ENCODE results near the gene SNRNP25. TPM values are rescaled to one million over a fixed set of nuclear protein-coding genes. Genes with fewer than 3 reads are reported as not detected.

Gene SNRNP25
- total and polyA plus RNA-seq, 2 of the 8 experiments (the other 6 are each of a cell fraction or from before 2014, with no cell fraction given) = 53.0 to 58.4 TPM

DNA sequence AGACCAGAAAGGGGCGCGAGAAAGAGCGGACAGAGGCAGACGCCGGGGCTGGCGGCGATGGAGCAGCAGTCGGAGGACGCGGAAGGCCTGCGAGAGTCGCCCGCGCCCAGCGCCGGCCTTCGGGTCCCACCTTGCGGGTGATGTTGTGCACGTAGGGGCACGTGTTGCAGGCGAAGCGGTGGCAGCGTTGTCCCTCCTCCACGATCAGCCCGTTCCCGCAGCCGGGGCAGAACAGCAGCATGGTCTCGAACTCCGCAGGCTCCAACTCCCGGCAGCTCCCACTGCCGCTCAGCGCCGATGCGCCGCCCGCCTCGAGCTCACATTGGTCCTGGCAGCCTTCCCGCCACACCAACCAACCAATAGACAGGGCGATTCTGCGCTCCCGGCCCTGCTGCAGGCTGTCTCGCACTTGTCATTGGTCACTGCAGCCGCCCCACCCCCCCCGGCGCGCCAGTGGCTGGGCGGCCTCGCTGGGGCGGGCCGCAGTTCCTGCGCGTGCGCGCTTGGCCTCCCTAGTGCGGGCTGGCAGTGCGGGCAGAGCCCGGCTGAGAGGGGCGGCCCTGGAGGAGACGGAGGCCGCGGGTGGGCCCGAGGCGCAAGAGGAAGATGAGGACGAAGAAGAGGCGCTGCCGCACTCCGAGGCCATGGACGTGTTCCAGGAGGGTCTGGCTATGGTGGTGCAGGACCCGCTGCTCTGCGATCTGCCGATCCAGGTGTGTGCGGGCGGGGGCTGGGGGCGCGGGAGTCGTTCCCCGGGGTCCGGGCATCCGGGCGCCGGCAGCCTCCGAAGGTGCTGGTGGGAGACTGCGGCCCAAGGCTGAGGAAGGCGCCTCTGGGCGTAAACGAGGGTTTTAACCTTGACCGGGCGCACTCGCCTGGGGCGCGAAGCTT is at the start of gene SNRNP25, which contains the start of gene POLR3K (continued):
- TF ChIP-seq FOSL1 (IDR thresholded peaks at IDR 0.05; ENCODE audit: insufficient read depth, low read depth, low read length) = no peak
- no peak for TF ChIP-seq SUZ12 (IDR thresholded peaks at IDR 0.05; ENCODE audit: low read length)
- TF ChIP-seq POLR2A (IDR thresholded peaks at IDR 0.05; ENCODE audit: control extremely low read depth in 1 of 2, low read depth in 2 of 2, low read length in 2 of 2) = peak; percentile 66 to 93
- TF ChIP-seq POLR2AphosphoS5 (IDR thresholded peaks at IDR 0.05; ENCODE audit: low read depth, low read length) = peak; percentile 85
- TF ChIP-seq YY1 (IDR thresholded peaks at IDR 0.05; ENCODE audit: low read depth, low read length) = no peak
- no peak for TF ChIP-seq BACH1 (IDR thresholded peaks at IDR 0.05; ENCODE audit: low read length)
- TF ChIP-seq, protein P1, sequence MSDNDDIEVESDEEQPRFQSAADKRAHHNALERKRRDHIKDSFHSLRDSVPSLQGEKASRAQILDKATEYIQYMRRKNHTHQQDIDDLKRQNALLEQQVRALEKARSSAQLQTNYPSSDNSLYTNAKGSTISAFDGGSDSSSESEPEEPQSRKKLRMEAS (IDR thresholded peaks at IDR 0.05) = peak; percentile 89
- no peak for TF ChIP-seq GTF2F1 (IDR thresholded peaks at IDR 0.05; ENCODE audit: borderline replicate concordance, low read depth, low read length)
- no peak for TF ChIP-seq SAP30 (IDR thresholded peaks at IDR 0.05; ENCODE audit: insufficient read depth, insufficient replicate concordance, low read length)
- TF ChIP-seq CHD2 (IDR thresholded peaks at IDR 0.05; ENCODE audit: low read length) = peak; percentile 87
- TF ChIP-seq SP4 (IDR thresholded peaks at IDR 0.05; ENCODE audit: low read length) = 0 out of 2 replicates have a peak, but pooled peaks have one; percentile 37
- peak; percentile 96 for TF ChIP-seq SP1 (IDR thresholded peaks at IDR 0.05; ENCODE audit: low read depth, low read length)
- no peak for TF ChIP-seq TEAD4 (IDR thresholded peaks at IDR 0.05; ENCODE audit: low read depth, low read length)
- no peak for TF ChIP-seq SRF (IDR thresholded peaks at IDR 0.05; ENCODE audit: low read depth, low read length)
- peak; percentile 58 for TF ChIP-seq SP2 (IDR thresholded peaks at IDR 0.05; ENCODE audit: low read length)
- TF ChIP-seq NRF1 (IDR thresholded peaks at IDR 0.05; ENCODE audit: low read depth, low read length) = peak; percentile 65
- TF ChIP-seq KDM4A (IDR thresholded peaks at IDR 0.05; ENCODE audit: low read depth, low read length, severe bottlenecking) = peak; percentile 78
- TF ChIP-seq GABPA (IDR thresholded peaks at IDR 0.05; ENCODE audit: borderline replicate concordance, insufficient read depth, low read length) = 0 out of 2 replicates have a peak, but pooled peaks have one; percentile 5
- no peak for TF ChIP-seq MAFK (IDR thresholded peaks at IDR 0.05; ENCODE audit: low read depth, low read length)
- no peak for TF ChIP-seq RAD21 (IDR thresholded peaks at IDR 0.05 in 1 of 2, conservative IDR thresholded peaks at IDR 0.05 in 1 of 2; ENCODE audit: low read depth in 2 of 2, low read length in 2 of 2)
- no peak for TF ChIP-seq EZH2 (IDR thresholded peaks at IDR 0.05; ENCODE audit: low read depth, low read length, severe bottlenecking)
- TF ChIP-seq TAF7 (optimal IDR thresholded peaks at IDR 0.05; ENCODE audit: borderline replicate concordance, low read depth, low read length) = peak; percentile 58
